Fibroblast of skin of abdomen (primary cell): ENCODE measurements around the gene ARF1. TPM values are rescaled to one million over a fixed set of nuclear protein-coding genes. Genes with fewer than 3 reads are reported as not detected.
A peak's percentile ranks its signal among the peaks of the same experiment; 100 is the strongest.

ENCODE experiments used
- DNase-seq: peaks from one replicate; pipeline ENCODE4 v3.0.0-alpha.2; 2013
- polyA plus RNA-seq, 2 experiments: library from polyadenylated mRNA; unstranded; fragments of 120-200 nt; gene quantifications; one replicate each; pipeline ENCODE4 v1.2.1, GENCODE V29; 2013; ENCODE audit not compliant: insufficient read length in 2 of 2

Gene ARF1
- polyA plus RNA-seq (2013, experiment 1 of 2; ENCODE audit: insufficient read length): 438 TPM
- polyA plus RNA-seq (2013, experiment 2 of 2; ENCODE audit: insufficient read length): 448 TPM

- peak; percentile 93 for DNase-seq
These were observed at the start of gene ARF1 for GRCh38 chr1:228082214-228082917. TSS of gene ARF1 (plus strand) at chr1:228082708. CDS start at chr1:228097115, 14,407 bp downstream.

GRCh38 chr1:228033376-228033775 lies 49.1 kb upstream of the ARF1 start:
- DNase-seq: no peak

DNA sequence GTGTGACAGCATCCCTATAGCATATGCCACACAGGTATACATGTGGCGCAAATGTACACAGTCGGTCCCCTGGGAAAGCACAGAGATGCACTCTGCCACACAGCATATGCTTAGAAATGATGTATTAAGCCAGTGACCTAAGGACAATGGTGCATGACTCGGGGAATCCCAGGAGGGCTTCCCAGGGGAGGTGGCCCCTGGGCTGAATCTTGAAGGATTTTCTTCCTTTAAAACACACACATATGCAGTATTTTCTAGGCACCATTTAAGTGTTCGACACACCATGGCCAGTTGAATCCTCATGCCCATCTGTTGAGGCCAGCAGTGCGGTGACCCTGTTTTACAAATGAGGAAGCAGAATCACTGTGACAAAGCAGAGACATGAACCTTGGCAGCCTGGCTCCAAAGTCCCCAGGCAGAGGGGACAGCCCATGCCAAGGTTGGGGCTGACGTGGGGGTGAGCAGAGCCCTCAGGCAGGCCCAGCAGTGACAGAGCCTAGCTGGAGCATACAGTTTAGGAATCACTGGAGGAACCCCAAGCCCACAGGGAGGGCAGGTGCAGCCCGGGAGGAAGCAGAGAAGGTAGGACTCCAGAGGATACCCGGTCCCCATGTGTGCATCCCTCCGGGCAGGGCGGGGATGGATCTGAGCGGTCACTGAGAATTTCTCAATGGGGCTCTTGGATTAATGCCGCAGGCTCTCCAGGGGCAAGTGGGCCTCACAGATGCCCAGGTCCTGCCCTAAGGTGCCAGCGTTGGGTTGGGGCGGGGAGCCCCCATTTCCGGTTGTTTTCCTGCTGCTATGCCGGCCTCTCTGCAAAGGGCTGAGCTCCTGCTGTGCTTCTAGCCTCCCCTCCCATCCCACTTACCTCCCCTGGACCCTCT lies 47.3 kb upstream of the ARF1 start:
- DNase-seq: no peak

DNA sequence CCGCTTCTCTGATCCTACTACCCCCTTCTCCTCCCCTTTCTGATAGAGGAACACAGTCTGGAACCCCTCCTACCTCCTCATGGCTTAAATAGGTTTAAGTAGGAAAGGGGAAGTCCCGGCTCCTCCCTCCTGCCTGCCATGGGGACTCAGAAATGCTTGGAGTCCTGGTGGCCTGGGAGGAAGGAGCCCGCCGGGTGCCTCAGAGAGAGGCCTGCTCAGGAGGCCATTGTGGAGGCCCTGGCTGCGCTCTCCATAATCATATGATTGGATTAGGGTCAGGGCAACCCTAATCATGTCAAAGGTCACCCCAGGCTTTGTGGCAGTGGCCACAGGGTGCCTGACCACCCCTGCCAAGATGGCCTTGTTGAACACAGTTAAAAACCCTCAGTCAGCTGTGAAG lies 46.7 kb upstream of the ARF1 start:
- DNase-seq: no peak

GRCh38 chr1:228036701-228037231 lies 45.7 kb upstream of the ARF1 start:
- DNase-seq: no peak

DNA sequence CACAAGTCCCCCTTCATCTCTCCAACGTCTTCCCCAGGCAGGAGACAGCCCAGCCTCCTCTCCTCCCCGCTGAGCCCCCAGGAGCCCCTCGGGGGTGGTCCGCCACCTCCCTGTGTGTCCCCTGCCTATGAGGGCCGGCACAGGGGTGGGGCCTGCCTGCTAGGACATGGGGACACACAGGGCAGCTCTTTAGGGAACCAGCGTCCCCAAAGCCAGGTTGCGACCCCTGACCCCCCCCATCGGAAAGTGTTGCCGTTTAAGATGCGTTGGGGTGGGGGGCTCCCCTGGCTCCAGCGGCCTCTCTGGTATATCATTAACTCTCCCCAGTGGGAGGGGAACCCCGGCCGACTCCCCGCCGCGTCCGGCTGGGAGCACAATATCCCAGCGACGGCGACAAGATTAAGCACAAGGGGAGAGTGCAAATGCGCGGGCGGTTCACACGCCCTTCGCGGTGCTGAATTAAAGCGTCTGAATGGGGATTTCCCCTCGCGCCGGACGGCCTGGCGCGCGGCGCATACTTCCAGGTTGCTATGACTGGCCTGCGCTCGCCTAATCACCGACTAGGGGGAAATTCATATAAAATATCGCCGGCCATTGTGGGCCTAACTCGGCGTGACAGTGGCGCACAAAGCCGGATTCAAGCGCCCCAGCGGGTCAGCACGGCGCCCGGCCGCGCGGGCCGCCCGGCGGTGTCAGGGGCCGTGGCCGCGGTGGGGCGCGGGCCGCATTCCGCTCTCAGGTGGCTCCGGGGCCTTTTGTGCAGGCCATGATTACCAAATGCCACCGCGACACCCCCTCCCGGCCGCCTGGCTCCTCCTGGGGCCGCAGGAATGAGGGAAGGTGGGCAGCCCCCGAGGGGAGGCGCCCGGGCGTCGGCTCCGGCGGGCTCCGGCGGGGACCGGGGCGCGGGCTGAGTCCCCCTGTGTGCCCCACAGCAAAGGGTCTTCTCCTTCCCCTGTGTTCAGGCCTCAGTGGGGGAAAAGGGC lies 44.8 kb upstream of the ARF1 start:
- DNase-seq: no peak

GRCh38 chr1:228038387-228039005 lies 44.0 kb upstream of the ARF1 start:
- no peak for DNase-seq

DNA sequence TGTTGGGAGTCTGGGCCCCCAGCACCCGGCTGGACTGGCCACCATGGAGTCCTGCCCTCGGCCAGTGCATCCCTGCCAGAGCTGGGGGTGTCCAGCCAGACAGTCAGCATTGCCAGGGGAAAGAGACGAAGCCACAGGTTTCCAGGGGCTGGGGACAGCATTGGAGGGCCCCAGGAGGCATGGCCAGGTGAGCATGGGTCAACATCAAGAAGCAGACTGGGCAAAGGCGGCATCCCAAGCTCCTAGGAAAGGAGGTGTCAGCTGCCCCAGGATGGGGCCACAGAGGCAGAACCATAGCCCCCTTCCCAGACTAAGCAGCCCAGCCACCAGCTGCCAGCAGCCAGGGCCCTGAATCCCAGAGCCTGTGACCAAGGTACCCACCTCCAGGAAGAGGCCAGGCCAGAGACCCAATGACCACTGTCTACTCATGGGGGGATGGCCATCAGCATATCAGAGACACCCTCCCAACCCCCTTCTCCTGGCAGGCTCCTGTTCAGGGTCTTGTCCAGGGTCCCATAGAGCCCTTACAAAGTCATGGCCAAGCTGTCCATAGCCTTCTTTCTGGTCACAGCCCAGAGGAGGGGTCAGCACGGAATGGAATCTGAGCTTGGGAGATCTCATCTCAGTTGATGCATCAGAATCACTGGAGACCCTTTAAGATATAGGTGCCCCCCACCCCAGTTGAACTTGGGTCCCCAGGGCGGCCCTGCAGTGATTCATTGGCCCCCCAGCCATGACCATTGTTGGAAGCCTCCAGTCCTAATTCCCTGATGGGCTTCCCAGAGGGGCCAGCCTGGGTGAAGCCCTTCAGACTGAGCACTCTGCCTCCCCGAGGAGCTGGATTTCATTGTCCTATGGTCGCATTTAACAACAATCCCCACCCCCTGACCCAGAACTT lies 43.3 kb upstream of the ARF1 start:
- no peak for DNase-seq

- DNase-seq: no peak
These were observed 42.5 kb upstream of the ARF1 start for GRCh38 chr1:228039986-228040385.

DNA sequence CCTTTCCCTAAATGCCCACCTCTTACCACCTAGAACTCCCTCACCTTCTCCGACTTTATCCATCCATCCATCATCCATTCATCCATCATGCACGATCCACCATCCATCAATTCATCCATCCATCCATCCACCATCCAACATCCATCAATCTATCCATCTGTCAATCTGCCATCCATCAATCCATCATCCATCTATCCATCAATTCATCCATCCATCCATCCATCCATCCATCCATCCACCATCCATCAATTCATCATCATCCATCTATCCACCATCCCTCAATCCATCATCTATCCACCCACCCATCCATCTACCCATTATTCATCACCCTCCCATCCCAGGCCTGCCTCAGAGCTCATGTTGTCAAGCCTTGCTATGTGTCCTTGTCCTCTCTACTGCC lies 41.2 kb upstream of the ARF1 start:
- DNase-seq: no peak

DNA sequence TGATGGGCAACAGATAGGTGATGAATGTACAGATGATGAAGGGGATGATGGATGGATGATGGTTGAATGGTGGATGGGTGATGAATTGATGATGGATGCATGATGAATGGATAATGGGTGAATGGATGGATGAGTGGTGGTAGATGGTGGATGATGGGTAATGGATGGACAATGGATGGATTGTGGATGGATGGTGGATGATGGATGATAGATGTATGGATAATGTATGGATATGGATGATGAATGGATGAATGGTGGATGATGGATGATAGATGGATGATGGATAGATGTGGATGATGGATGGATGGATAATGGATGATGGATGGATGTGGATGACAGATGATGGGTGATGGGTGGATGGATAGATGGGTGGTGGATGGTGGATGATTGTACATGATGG lies 40.0 kb upstream of the ARF1 start:
- no peak for DNase-seq

- DNase-seq: no peak
These were observed 39.1 kb upstream of the ARF1 start for GRCh38 chr1:228043281-228043848.

DNA sequence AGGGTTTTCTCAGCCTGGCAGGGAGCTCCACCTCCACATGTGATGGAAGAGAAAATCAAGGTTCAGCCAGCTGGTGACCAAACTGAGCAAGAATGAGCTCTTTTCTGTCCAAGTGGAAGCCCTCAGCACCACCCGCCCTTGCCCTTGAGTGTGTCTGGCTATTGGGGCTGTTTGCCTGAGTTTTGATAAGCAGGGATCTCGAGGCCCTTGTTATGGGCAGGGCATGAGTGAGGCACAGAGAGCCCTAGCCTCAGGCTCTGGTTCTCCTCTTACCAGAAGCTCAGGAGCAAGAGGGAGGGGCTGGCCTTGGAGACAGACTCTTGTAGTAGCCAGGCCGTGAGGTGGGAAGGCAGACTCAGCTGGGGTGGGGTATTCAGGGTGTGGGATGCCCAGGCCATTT lies 37.5 kb upstream of the ARF1 start:
- DNase-seq: no peak

DNA sequence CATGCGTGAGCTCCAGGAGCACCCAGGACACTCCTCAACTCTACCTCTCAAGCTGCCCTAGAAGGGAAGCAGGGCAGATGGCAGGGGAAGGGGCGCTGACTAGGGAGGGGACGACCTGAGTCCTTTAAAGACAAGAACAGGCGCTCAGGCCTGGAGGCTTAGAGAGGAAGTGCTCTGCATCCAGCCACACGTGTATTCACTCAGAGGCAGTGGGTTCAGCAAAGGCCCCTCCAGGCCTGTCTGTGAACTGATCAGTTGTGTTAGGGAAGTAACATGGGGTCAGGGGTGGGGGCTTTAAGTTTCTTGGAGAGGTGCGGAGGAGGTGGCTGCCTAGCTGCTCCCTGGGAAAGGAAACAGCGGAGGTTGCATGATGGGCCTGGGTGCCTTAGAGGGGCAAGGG lies 37.1 kb upstream of the ARF1 start:
- no peak for DNase-seq

DNA sequence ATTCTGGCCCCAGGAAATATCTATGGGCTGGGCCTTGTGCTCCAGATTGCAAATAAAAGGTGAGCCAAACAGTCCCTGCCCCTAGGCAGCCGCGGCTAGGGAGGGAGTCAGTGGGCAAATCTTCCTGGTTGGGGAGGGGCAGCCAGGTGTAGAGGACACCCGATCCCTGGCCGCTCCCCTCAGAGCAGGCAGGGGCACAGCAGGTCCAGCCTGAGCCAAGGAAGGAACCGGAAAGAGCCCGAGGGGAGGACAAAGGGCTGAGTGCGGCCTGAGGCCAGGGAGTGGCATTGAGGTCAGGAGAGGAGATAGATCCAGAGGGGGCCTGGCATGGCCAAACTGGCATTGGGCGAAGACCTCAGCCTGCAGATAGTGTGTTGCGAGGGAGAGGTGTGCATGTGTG lies 36.6 kb upstream of the ARF1 start:
- no peak for DNase-seq

DNA sequence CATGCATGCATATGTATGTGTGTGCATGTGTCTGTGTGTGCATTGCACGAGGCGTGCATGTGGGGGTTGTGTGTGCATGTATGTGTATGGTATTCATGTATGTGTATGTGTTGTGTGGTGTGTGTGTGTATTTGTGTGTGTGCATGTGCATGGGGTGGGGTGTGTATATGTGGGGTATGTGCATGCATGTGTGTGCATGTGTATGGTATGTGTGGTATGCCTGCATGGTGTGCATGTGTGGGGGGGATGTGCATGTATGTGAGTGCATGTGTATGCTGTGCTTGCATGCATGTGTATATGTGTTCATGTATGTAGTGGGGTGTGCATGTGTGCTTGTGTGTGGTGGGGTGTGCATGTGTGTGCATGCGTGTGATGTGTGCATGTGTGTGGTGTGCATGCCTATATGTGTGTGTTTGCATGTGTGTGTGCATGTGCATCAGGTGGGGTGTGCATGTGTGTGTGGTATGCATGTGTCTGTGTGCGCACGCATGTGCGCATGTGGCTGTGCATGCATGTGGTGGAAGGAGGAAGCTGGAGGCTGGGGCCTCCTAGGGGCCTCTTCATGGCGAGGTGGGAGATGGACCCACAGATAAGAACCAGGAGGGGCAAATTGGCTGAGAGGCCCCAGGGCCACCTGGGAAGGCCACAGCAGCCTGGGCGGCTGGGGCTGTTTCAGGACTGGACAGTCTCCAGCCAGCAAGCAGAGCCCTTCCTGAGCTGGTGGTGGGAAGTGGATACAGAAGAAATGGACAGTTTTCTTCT lies 35.9 kb upstream of the ARF1 start:
- DNase-seq: no peak

DNA sequence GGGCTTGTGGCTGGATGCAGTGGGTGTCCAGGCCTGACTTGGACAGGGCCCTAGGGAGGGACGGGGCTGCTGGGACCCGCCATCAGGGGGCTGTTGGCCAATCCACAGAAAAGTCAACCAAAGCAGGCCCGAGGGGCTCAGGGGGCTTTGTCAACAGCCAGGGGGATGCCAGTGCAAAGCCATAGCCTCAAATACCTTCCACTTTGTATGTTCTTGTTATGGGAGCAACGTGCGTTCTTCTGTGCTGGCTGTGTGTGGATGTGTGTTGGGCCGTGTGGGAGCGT lies 35.4 kb upstream of the ARF1 start:
- no peak for DNase-seq

GRCh38 chr1:228048120-228048519 lies 34.4 kb upstream of the ARF1 start:
- DNase-seq: no peak

- DNase-seq: no peak
These were observed 33.7 kb upstream of the ARF1 start for GRCh38 chr1:228048659-228049298.
